Measurements from ENCODE around the gene HIGD1A. TPM values are rescaled to one million over a fixed set of nuclear protein-coding genes. Genes with fewer than 3 reads are reported as not detected.
A peak's percentile ranks its signal among the peaks of the same experiment; 100 is the strongest.

Gene HIGD1A
- total and polyA plus RNA-seq, 8 donors: 14.6 to 56.6 (median 29.0) TPM

GRCh38 chr3:42739401-42740158 is 64.7 kb downstream of the HIGD1A start:
- ATAC-seq (peak in 1 of 4 donors; percentile 6), DNase-seq (no peak), FAIRE-seq (no peak)
- 82 to 85% methylated on average over 12 of the region's 12 CpGs for WGBS, 2 donors
- no peaks in the 10 kb centered on the region for H3K9me3 ChIP-seq
- H3K36me3 ChIP-seq: no peaks in the 10 kb centered on the region
- H3K4me1 ChIP-seq: no peaks in the 10 kb centered on the region
- H3K4me3 ChIP-seq: no peak overlapping the region
- no peak overlapping the region for H3K27ac ChIP-seq
- no peak for TF ChIP-seq CTCF (IDR thresholded peaks at IDR 0.05)
- intact Hi-C loops (cut with DNase I): loop anchor here in 1 of 3 donors (10.0 kb wide), 1 partner anchor 155 kb away; the partner anchor contains the start of gene SEC22C
- no peaks in the 10 kb centered on the region for H3K27me3 ChIP-seq

- Histone ChIP-seq H3K9me3 (no peaks in the 10 kb centered on the region), H3K4me3 (no peak overlapping the region), H3K27ac (no peak overlapping the region), H3K4me1 (no peaks in the 10 kb centered on the region), H3K27me3 (no peaks in the 10 kb centered on the region), H3K36me3 (no peaks in the 10 kb centered on the region)
- intact Hi-C loops (cut with DNase I): no loop called here
- no peak for TF ChIP-seq CTCF (IDR thresholded peaks at IDR 0.05)
- no peak for FAIRE-seq
- 90 to 96% methylated on average over 6 of the region's 6 CpGs for WGBS, 2 donors
- DNase-seq: no peak
- ATAC-seq: no peak
These were observed 67.8 kb downstream of the HIGD1A start for GRCh38 chr3:42736531-42736930.

- no peaks in the 10 kb centered on the region for H3K27me3 ChIP-seq
- no peak overlapping the region for H3K27ac ChIP-seq
- intact Hi-C loops (cut with DNase I): no loop called here
- no peaks in the 10 kb centered on the region for H3K9me3 ChIP-seq
- no peak for ATAC-seq
- 41% methylated on average over 1 of the region's 1 CpG for WGBS, 2 donors
- DNase-seq: no peak
- no peak for TF ChIP-seq CTCF (IDR thresholded peaks at IDR 0.05)
- H3K36me3 ChIP-seq: no peaks in the 10 kb centered on the region
- FAIRE-seq: no peak
- no peak overlapping the region for H3K4me3 ChIP-seq
- no peaks in the 10 kb centered on the region for H3K4me1 ChIP-seq
These were observed 68.2 kb downstream of the HIGD1A start for GRCh38 chr3:42736081-42736480.

GRCh38 chr3:42735615-42736014 is 68.7 kb downstream of the HIGD1A start:
- no peaks in the 10 kb centered on the region for H3K27me3 ChIP-seq
- ATAC-seq: no peak
- H3K36me3 ChIP-seq: no peaks in the 10 kb centered on the region
- no peak for TF ChIP-seq CTCF (IDR thresholded peaks at IDR 0.05)
- no peak for FAIRE-seq
- no peaks in the 10 kb centered on the region for H3K4me1 ChIP-seq
- H3K4me3 ChIP-seq: no peak overlapping the region
- intact Hi-C loops (cut with DNase I): no loop called here
- no peak for DNase-seq
- WGBS, 2 donors: 91 to 96% methylated on average over 11 to 12 of the region's 12 CpGs
- no peak overlapping the region for H3K27ac ChIP-seq
- no peaks in the 10 kb centered on the region for H3K9me3 ChIP-seq

GRCh38 chr3:42735019-42735418 is 69.3 kb downstream of the HIGD1A start:
- H3K27me3 ChIP-seq: no peaks in the 10 kb centered on the region
- H3K9me3 ChIP-seq: no peaks in the 10 kb centered on the region
- no peaks in the 10 kb centered on the region for H3K4me1 ChIP-seq
- H3K36me3 ChIP-seq: no peaks in the 10 kb centered on the region
- intact Hi-C loops (cut with DNase I): no loop called here
- no peak for FAIRE-seq
- no peak for TF ChIP-seq CTCF (IDR thresholded peaks at IDR 0.05)
- DNase-seq: no peak
- ATAC-seq: no peak
- no peak overlapping the region for H3K4me3 ChIP-seq
- WGBS, 2 donors: 79 to 82% methylated on average over 8 of the region's 8 CpGs
- H3K27ac ChIP-seq: no peak overlapping the region
